Stimulated activated CD8-positive, alpha-beta memory T cell treated with anti-CD3 and anti-CD28 coated beads, Interleukin-2, amount 100 ng/mL, for 1 hour (primary cell): ENCODE measurements around the gene IGFBP3.
A peak's percentile ranks its signal among the peaks of the same experiment; 100 is the strongest.

Source experiments
- DNase-seq, 2 donors: peaks; one replicate each; pipeline ENCODE4 v3.0.0-alpha.2; 2020; ENCODE audit warnings: low read depth in 2 of 2

IGFBP3 gene

GRCh38 chr7:45922810-45923209 lies 1.7 kb upstream of the IGFBP3 start:
- DNase-seq = no peak

GRCh38 chr7:45921699-45922519 lies 837 bp upstream of the IGFBP3 start:
- no peak for DNase-seq

GRCh38 chr7:45921381-45921698 lies 268 bp upstream of the IGFBP3 start:
- DNase-seq = no peak

- no peak for DNase-seq
Measured at GRCh38 chr7:45919993-45920459, 1.0 kb downstream of the IGFBP3 start.

GRCh38 chr7:45919231-45919784 lies 1.8 kb downstream of the IGFBP3 start:
- no peak for DNase-seq

- no peak for DNase-seq
Measured at GRCh38 chr7:45918556-45918955, 2.5 kb downstream of the IGFBP3 start.

GRCh38 chr7:45917658-45918057 lies 3.4 kb downstream of the IGFBP3 start:
- peak; percentile 38 to 48 for DNase-seq

- no peak for DNase-seq
Measured at GRCh38 chr7:45917064-45917463, 4.0 kb downstream of the IGFBP3 start.

GRCh38 chr7:45915606-45916005 lies 5.5 kb downstream of the IGFBP3 start:
- DNase-seq = no peak

- no peak for DNase-seq
Measured at GRCh38 chr7:45914911-45915310, 6.2 kb downstream of the IGFBP3 start.

GRCh38 chr7:45912972-45913371 lies 8.1 kb downstream of the IGFBP3 start:
- no peak for DNase-seq

- no peak for DNase-seq
Measured at GRCh38 chr7:45911311-45911710, 9.8 kb downstream of the IGFBP3 start.

GRCh38 chr7:45910855-45911254 lies 10.2 kb downstream of the IGFBP3 start:
- DNase-seq = no peak

GRCh38 chr7:45909561-45909960 lies 11.5 kb downstream of the IGFBP3 start:
- no peak for DNase-seq

- DNase-seq = no peak
Measured at GRCh38 chr7:45902820-45903219, 18.3 kb downstream of the IGFBP3 start.

GRCh38 chr7:45901566-45901965 lies 19.5 kb downstream of the IGFBP3 start:
- DNase-seq = no peak

- DNase-seq = no peak
Measured at GRCh38 chr7:45898222-45898621, 22.9 kb downstream of the IGFBP3 start.

- no peak for DNase-seq
Measured at GRCh38 chr7:45897042-45897690, 23.9 kb downstream of the IGFBP3 start.

GRCh38 chr7:45894665-45895062 lies 26.4 kb downstream of the IGFBP3 start:
- no peak for DNase-seq

- DNase-seq = no peak
Measured at GRCh38 chr7:45893996-45894664, 26.9 kb downstream of the IGFBP3 start.

- no peak for DNase-seq
Measured at GRCh38 chr7:45893374-45893995, 27.6 kb downstream of the IGFBP3 start.

GRCh38 chr7:45892407-45893035 lies 28.6 kb downstream of the IGFBP3 start:
- no peak for DNase-seq
